ENCODE data around the gene PXK.
A peak's percentile ranks its signal among the peaks of the same experiment; 100 is the strongest.
"Not testable (repeated sequence)": the region's sequence is repeated elsewhere in the genome, so short reads cannot be mapped to it uniquely, and the experiment has no call there.

The PXK gene

DNA sequence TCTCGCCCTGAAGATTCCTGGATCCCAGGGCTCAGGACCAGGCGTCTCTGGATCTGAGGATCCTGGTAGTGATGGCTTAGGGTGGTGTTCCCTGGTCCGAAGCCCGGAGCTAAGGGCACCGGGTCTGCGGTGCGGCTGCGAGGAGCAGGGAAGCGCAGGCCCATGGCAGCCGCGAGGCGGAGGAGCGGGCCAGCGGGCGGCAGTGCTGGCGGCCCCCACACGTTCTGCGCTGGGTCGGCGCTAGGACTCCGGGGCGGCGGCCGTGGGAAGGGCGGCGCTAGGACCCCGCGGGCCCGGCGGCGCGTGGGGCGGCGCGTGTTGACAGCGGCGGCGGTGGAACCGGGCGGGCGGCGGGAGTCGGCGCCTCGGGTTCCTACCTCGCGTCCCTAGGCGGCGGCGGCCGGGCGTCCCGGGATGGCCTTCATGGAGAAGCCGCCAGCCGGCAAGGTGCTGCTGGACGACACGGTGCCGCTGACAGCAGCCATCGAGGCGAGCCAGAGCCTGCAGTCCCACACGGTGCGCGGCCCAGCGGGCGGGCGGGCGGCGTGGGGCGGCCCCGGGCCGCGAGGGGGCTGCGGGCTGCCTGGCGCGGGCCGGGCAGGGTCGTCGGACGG, at the start of gene PXK:
TSS of gene PXK (plus strand) at position 318 of the 614 bp plus-strand sequence. CDS start at position 415, 97 bp downstream.
- DNase-seq: peak; percentile 89

DNA sequence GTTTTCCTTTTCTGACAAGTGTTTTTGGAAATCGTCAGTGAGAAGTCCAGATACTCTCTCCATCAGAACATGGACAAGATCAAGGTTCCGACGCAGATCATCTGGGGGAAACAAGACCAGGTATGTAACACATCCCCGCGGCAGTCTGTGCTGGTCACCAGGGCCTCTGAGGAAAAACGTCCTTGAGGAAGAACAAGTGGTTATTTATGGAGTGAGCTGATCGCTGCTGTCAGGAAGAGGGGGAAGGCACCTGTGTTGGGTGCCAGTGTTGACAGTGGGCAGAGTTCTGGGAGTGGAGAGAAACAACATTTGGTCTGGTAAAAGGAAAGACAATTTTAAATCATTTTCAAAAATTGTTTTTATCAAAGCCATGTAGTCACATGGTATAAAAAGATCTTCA, 47.4 kb upstream of the PXK start:
- no peak for DNase-seq

DNA sequence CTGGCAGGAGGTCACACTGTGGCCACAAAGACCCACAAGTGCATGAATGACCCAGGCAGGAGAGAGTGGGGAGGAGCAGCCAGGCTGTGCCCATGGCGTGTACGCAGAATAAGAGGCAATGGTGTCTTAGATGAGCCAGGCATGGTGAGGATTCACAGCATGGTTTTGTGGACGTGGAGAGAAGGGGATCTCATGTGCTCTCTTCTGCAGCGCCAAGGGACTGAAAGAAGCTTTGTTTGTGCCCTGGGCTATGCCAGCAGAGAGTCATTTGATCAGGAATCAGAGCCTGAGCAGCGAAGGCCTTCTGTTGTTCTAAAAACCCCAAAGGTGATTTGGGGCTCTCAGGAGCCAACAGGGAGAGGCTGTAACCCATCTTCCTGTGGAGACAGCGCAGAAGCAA, 45.3 kb upstream of the PXK start:
- DNase-seq: no peak

DNA sequence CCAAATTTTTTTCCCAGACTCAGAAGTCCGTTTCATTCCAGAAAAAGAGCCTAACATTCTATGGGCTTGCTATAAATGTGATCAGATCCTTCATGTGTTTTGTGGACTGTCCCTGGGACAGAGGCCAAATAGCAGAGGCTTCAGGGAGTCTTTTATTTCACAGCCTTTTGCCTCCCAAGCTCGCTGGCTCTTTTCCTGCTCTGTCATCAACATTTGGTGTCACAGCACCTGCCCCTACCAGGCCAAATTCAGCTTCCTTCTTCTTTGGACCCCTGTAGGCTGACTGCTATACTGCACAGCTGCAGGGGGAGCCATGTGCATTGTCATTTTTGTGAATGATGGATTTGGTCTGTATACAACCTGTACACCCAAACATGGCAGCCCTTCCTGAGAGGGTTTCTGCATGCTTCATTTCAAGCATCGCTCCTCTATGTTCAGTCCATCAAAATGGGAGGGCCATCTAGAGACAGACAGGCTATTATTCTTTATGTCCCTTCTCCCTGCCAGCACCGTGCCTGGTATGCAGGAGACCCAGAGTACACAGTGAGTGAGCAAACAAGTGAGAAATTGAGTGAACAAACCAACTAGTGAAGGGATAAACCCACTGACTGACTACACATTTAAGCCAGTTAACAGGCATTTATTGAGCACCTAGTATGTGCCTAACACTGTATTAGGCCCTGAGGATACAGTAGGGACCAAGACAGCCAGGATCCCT, 44.5 kb upstream of the PXK start:
- DNase-seq: no peak

DNA sequence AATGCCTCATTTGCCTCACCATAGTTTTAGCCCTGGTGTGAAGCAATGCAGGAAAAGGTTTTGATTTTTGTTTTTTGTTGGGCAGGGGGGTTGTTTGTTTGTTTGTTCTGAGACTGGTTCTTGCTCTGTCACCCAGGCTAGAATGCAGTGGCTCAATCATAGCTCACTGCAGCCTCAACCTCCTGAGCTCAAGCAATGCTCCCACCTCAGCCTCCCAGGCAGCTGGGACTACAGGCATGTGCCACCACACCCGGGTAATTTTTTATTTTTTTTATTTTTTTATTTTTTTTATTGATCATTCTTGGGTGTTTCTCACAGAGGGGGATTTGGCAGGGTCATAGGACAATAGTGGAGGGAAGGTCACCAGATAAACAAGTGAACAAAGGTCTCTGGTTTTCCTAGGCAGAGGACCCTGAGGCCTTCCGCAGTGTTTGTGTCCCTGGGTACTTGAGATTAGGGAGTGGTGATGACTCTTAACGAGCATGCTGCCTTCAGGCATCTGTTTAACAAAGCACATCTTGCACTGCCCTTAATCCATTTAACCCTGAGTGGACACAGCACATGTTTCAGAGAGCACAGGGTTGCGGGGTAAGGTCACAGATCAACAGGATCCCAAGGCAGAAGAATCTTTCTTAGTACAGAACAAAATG, 43.6 kb upstream of the PXK start:
- DNase-seq: not testable (repeated sequence)

DNA sequence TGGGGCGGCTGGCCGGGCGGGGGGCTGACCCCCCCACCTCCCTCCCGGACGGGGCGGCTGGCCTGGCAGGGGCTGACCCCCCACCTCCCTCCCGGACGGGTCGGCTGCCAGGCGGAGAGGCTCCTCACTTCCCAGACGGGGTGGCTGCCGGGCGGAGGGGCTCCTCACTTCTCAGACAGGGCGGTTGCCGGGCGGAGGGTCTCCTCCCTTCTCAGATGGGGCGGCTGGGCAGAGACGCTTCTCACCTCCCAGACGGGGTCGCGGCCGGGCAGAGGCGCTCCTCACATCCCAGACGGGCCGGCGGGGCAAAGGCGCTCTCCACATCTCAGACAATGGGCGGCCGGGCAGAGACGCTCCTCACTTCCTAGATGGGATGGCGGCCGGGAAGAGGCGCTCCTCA, 42.2 kb upstream of the PXK start:
- not testable (repeated sequence) for DNase-seq

DNA sequence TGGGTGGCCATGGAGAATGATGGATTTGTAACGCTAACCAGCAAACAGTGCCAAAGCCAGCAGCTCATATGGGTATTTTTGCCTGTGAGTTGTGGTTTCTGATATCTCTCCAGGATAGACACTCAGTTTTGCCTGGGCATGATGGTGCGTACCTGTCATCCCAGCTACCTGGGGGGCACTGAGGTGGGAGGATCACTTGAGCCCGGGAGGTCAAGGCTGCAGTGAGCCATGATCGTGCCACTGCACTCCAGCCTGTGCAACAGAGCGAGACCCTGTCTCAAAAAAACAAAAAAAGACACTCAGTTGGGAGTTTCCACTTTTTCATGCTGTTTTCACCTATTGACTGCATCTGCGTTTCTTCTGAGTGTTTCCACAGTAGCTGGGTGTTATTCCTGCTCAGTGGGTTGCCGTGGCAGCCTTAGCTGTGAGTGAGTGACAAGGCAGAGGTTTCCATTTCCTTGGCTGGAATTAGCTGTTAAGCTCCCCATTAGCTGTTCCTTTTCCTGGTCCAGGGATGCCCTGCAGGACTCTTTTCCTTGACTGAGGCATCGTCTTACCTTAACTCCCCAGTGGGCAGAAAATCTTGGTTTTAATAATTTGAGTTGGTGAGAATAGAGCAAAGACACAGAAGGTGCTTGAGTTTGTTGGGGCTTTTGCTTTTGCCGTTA, 40.9 kb upstream of the PXK start:
- DNase-seq: no peak

DNA sequence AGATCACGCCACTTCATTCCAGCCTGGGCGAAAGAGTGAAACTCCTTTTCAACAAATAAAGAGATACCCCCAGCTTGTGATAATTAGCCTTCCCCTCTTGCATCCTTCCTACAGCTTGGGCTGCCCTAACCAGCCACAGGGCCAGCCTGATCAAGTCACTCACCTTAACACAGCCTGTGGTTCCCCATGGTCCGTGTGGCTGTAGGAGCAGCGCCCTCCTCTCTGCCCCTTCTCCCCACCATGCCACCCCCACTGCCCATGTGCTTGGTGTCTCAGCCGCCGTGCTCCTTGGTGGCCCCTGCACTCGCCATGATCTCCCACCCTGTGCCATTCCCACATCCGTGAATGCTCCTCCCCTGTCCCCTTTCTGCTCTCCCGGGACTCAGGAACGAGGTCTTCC, 39.8 kb upstream of the PXK start:
- DNase-seq: no peak

DNA sequence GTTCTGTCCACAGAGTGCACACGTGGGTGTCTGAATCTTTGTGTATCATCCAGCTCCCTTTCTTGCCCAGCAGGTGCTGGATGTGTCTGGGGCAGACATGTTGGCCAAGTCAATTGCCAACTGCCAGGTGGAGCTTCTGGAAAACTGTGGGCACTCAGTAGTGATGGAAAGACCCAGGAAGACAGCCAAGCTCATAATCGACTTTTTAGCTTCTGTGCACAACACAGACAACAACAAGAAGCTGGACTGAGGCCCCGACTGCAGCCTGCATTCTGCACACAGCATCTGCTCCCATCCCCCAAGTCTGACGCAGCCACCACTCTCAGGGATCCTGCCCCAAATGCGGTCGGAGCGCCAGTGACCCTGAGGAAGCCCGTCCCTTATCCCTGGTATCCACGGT, 39.2 kb upstream of the PXK start:
- DNase-seq: no peak

DNA sequence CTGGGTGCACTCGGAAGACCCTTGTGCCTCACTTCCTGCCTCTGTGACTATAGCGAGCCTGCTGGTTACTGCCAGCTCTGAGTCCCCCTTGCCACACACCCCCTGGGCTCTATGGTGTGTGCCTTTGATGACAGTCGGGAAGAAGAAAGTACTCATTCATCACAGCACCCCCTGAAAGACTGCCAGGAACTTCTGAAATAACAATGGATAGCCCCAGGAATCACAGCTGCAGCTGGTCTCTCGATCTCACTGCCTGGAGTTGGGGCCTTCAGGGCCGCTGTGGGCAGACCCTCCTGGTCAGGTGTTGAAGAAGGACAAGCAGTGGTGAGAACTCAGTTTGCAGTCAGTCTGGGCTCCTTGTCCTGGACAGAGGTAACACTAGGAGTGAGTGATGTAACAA, 36.4 kb upstream of the PXK start:
- DNase-seq: no peak

DNA sequence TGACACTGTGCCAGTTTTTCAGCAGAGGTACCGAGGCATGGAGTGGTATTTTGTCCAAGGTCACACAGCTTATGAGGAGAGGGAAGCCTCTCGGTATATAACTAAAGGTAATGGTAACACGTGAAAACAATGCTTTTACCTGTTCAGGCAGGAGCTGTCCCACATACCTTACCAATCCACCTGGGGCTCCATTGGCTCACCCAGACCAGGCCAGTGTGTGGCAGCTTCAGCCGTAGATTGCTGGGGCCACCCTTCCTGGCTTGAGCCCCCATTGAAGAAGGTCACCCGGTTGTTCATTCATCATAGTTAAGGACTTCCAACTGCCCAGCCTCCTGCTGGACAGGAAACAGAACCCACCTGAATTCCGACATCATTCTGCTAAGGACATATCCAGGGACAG, 35.8 kb upstream of the PXK start:
- no peak for DNase-seq

DNA sequence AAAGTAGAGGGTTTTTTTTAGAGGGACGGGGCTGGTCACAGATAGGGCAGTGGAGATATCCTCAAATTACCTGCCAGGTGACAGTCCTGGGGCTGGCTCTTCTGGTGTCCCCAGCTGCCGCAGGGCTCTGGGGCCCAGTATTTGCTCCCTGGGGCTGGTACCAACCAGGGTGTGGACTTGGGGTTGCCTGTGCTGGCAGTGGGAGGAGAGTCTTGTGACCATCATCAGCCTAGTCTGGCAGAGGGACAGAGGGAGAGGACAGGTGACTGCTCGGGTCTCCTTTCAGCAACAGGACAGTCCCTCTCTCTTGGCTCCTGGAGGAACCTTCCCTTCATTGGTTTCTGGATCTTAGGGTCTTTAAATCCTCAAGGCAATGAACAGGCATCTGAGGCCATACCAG, 34.5 kb upstream of the PXK start:
- no peak for DNase-seq

DNA sequence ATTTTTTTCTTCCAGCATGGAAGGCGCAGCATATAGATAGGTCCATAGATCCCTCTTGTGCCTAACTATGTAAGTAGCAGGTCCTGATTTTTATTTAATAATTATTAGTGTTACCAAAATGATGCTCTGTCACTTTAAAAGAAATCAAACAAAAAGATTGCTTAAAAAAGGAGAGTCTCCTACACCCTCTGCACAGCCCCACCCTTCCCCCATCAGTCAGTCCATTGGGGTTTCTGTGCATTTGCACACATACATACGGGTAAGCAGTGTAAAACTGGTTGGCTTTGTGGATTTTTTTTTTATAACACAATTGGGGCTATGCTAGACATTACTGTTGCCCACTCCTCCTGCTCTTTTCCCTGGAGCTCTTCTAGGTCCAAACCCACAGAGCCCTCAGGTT, 33.6 kb upstream of the PXK start:
- DNase-seq: no peak

DNA sequence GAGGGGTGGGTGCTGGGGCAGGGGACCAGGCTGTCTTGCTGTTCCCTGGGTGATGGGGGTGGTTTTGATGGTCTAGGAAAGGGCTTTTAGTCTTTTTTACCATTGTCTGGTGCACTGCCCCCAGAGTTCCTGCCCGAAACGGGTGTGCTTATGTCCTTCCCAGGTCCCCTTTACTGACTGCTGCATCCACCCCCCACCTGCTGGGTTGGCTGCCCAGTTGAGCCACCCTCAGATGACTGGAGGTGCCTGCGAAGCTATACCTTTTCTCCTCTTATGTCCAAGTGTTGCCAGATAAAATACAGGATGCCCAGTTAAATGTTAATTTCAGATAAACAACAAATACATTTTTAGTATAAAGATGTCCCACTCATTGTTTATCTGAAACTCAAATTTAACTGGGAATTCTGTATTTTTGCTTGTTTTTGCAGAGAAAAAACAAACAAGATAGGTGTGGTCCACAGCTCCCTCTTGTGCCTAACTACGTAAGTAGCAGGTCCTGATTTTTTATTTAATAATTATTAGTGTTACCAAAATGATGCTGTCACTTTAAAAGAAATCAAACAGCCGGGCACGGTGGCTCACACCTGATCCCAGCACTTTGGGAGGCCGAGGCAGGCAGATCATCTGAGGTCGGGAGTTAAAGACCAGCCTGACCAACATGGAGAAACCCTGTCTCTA, 32.7 kb upstream of the PXK start:
- DNase-seq: no peak

DNA sequence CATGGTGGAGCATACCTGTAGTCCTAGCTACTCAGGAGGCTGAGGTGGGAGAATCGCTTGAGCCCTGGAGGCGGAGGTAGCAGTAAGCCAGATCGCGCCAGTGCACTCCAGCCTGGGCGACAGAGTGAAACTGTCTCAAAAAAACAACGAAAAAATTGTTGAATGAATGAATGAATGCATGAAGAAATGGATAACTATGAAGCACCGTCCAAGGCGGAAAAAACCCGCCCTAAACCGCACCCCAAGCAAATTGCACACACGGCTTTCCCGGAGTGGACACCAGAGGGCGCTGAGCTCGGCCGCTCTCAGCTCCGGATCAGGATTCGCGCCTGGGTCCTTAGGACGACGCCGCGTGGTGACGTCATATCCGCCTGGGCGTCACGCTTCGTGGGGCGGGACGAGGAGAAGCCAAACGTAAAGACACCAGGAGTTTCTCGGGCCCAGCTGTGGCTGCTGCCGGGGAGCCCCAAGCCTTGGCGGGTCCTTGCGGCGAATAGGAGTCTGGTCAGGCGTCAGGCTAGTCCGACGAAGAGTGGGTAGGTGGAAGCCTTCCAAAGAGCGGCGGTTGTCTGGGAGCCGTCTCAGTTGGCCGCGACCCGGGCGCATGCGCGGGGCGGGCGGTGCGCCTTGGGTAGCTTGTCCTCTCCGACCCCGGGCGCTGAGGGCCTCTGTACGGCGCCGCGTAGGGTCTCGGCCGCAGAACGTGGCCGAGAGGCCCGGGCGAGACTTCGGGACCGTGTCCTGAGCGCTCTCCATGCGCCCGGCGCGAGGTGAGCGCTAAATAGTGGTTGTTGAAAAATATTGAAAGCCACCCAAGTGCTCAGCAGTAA, 26.6 kb upstream of the PXK start, which contains the start of the genes HTD2 and RPP14:
TSS of gene HTD2 (plus strand) at position 639 of the 830 bp plus-strand sequence. CDS start 11,094 bp downstream, outside the sequence.
TSS of gene RPP14 (plus strand) at position 364 of the 830 bp plus-strand sequence. CDS start 4,085 bp downstream, outside the sequence.
- peak; percentile 100 for DNase-seq

DNA sequence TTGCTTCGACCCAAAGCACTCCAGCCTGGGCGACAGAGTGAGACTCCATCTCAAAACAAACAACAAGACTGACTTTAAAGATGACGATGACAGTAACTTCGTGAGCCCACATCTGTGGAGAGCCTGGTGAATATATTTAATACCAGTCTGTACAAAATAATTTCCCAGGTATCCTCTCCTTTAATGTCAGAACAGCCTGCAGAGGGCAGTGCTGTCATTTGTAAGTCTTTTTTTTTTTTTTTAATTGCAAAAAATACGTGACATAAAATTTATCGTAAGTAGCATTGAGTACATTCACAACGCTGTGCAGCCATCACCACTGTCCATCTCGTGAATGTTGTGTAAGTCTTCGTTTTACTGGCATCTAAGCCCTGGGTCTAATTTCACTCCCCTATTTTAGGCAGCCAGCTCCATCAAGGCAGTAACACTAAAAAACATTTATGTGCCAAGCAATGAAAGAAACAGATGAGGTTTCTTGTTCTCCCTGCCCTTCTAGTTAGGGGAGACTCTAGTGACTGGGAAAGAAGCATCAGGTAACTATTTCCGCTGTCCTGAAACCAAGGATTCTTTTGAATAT, 25.0 kb upstream of the PXK start:
- no peak for DNase-seq

DNA sequence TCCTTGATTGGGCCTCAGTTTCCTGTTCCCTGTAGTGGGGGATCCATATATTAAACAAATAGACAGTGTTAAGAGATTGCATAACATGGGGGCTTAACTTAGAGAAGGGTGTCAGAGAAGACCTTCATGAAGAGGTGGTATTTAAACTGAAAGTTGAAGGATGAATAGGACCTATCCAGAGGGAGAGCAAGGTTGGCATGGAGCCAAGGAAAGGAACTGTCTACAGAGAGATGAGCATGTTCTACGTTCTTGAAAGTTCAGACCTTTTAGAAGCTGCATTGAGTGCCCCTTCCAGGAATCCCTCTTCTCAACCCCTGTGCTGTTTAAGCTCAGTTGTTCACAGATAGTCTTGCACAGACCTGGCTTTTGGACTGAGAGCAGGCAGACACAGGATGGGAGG, 24.0 kb upstream of the PXK start:
- DNase-seq: no peak

DNA sequence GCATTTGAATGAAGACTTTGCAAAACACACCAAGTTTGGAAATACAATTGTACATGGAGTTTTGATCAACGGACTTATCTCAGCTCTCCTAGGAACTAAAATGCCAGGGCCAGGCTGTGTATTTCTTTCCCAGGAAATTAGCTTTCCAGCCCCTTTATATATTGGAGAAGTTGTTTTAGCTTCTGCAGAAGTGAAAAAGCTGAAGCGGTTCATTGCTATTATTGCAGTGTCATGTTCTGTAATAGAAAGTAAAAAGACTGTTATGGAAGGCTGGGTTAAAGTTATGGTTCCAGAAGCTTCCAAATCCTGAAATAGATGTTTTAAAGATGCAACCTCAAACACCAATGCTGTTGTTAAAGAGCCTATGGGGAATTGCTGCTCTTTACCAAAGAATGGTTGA, 14.9 kb upstream of the PXK start:
- DNase-seq: no peak

DNA sequence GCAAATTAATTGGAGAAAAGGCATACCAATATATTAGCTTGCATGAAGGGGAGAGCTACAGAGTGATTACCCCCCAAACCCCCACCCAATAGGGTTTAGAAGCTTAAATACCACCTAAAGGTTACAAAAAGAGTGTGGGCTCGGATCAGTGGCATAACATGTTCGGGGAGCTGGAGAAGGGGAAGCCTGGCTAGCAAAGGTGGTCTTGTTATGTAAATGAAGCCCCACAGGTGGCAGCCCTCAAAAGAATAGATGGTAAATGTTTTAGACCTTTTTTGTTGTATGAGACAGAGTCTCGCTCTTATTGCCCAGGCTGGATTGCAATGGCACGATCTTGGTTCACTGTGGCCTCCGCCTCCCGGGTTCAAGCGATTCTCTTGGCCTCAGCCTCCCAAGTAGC, 10.9 kb upstream of the PXK start:
- no peak for DNase-seq

DNA sequence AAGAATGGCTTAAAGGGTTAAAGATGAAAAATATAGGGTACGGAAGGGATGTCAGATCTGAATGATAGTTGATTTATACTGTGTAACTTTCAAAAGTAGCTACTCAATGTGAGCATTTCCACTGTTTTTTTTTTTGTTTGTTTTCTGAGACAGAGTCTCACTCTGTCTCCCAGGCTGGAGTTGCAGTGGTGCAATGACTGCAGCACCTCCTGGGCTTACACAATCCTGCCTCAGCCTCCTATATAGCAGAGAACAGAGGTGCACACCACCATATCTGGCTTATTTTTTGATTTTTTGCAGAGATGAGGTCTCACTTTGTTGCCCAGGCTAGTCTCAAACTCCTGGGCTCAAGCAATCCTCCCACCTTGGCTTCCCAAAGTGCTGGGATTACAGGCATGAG, 9.9 kb upstream of the PXK start:
- no peak for DNase-seq

DNA sequence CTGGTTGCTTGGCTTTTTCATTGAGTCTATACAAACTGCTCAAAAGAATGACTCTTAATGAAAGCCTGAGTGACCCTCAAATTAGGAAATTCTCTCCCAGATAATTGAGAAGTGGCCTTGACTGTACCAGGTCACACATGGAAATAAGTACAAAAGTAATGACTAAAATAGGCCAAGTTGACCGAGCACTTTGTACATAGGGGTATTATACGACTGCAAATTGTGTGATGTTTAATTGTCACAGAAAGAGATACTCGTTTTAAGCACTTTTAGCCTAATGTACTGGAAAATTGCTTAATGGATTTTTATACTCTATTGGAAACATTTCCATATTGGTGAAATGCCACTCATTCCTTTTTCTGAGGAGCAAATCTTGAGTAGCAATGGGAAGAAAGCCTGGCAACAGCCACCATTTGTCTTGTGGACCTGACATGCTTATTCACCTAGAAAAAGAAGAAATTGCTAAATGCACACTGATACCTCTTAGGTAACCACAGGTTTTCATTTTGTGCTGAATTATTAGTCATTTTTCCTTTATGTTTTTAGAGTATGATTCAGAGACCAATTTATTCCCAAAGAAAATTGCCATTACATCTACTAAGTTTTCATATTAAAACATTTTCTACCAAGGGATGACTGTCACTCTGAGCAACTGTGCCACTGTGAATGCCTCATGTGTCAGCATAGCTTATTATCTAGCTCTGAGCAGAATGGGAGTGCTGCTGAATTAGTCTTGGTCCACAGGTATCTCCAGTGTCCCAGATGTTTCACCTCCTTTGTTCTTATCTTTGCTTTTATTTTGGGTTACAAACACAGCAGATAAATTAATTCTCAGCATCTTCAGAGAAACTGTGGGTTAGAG, 8.9 kb upstream of the PXK start:
- DNase-seq: no peak
